ENCODE results near the gene CAT.

CAT gene

GRCh38 chr11:34425867-34426266 lies 12.9 kb upstream of the CAT start:
- H3K36me3 ChIP-seq: no peaks in the 10 kb centered on the region
- H3K9me3 ChIP-seq (ENCODE audit: severe bottlenecking): no peaks in the 10 kb centered on the region
- no peak overlapping the region for H3K27ac ChIP-seq
- no peak for DNase-seq
- H3K4me3 ChIP-seq (ENCODE audit: low read depth, low read length): no peak overlapping the region
- no peak for TF ChIP-seq CTCF (IDR thresholded peaks at IDR 0.05; ENCODE audit: low read depth, low read length)
- H3K27me3 ChIP-seq (ENCODE audit: insufficient read depth, low read depth, severe bottlenecking): no peaks in the 10 kb centered on the region

GRCh38 chr11:34426766-34427185 lies 12.0 kb upstream of the CAT start:
- Histone ChIP-seq H3K36me3 (no peaks in the 10 kb centered on the region), H3K4me3 (ENCODE audit: low read depth, low read length) (no peak overlapping the region), H3K27me3 (ENCODE audit: insufficient read depth, low read depth, severe bottlenecking) (no peaks in the 10 kb centered on the region), H3K9me3 (ENCODE audit: severe bottlenecking) (no peaks in the 10 kb centered on the region), H3K27ac (no peak overlapping the region)
- no peak for TF ChIP-seq CTCF (IDR thresholded peaks at IDR 0.05; ENCODE audit: low read depth, low read length)
- no peak for DNase-seq

DNA sequence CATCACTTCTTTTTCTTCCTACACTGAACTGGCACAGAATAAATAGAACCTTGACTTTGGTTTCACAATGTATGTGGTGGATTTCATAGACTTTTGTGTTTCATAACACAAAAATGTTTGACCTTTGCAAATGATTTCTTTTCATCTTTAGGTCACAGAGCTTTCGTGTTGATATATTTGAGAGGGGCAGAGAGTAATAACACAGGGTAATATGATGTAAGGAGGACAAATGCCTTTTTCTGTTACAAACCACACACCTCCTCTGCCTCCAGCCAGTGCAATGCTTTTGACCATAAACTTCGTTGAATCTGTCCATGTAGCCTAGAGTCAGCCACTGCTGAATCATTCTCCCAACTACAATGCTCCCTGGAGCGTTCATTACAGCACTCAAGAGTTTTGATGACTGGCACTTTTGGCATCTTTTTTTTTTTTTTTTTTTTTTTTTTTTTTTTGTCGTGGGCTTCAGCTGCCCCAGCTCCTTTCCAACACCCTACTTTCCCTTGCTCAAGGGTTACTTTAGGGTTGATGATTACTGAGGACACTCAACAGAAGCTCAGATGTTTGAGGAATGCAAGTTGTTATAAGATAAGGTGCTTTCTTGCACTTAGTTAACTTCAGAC lies 11.4 kb upstream of the CAT start:
- no peak for TF ChIP-seq CTCF (IDR thresholded peaks at IDR 0.05; ENCODE audit: low read depth, low read length)
- no peak for DNase-seq
- Histone ChIP-seq H3K36me3 (no peaks in the 10 kb centered on the region), H3K27ac (no peak overlapping the region), H3K27me3 (ENCODE audit: insufficient read depth, low read depth, severe bottlenecking) (no peaks in the 10 kb centered on the region), H3K4me3 (ENCODE audit: low read depth, low read length) (no peak overlapping the region), H3K9me3 (ENCODE audit: severe bottlenecking) (no peaks in the 10 kb centered on the region)

- no peak overlapping the region for H3K4me3 ChIP-seq (ENCODE audit: low read depth, low read length)
- no peak for TF ChIP-seq CTCF (IDR thresholded peaks at IDR 0.05; ENCODE audit: low read depth, low read length)
- H3K9me3 ChIP-seq (ENCODE audit: severe bottlenecking): no peaks in the 10 kb centered on the region
- no peak overlapping the region for H3K27ac ChIP-seq
- no peak for DNase-seq
- no peaks in the 10 kb centered on the region for H3K36me3 ChIP-seq
- H3K27me3 ChIP-seq (ENCODE audit: insufficient read depth, low read depth, severe bottlenecking): no peaks in the 10 kb centered on the region
Measured at GRCh38 chr11:34431979-34432378, 6.8 kb upstream of the CAT start.

GRCh38 chr11:34432822-34433221 lies 5.9 kb upstream of the CAT start:
- Histone ChIP-seq H3K36me3 (no peaks in the 10 kb centered on the region), H3K9me3 (ENCODE audit: severe bottlenecking) (no peaks in the 10 kb centered on the region), H3K4me3 (ENCODE audit: low read depth, low read length) (no peak overlapping the region), H3K27ac (no peak overlapping the region), H3K27me3 (ENCODE audit: insufficient read depth, low read depth, severe bottlenecking) (no peaks in the 10 kb centered on the region)
- DNase-seq: no peak
- TF ChIP-seq CTCF (IDR thresholded peaks at IDR 0.05; ENCODE audit: low read depth, low read length): no peak

DNA sequence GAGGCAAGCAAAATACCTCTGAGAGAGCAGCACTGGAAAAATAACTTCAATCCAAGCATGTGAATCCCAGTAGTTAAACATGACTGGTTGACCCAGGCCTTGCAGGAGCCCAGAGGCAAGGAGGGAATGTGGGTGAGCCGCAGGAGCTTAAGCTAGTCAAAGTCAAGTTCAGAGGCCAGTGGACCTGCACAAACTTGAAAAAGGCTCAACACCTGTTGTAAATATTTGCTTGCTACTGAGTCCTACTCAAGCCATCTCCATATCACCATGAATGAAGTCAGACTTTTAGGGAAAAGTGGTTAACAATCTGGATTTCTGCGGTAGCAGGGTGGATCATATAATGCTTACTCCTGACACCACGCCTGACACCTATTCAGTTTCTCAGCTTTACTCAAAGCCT lies 4.8 kb upstream of the CAT start:
- H3K27ac ChIP-seq: no peak overlapping the region; the same call in 1 of the 2 replicates
- H3K4me3 ChIP-seq (ENCODE audit: low read depth, low read length): no peak overlapping the region
- no peak for TF ChIP-seq CTCF (IDR thresholded peaks at IDR 0.05; ENCODE audit: low read depth, low read length)
- peak; percentile 21 for DNase-seq
- H3K27me3 ChIP-seq (ENCODE audit: insufficient read depth, low read depth, severe bottlenecking): no peaks in the 10 kb centered on the region
- no peaks in the 10 kb centered on the region; the same call in 1 of the 2 replicates for H3K36me3 ChIP-seq
- H3K9me3 ChIP-seq (ENCODE audit: severe bottlenecking): no peaks in the 10 kb centered on the region
